Measurements from ENCODE around the gene BRINP3. TPM values are rescaled to one million over a fixed set of nuclear protein-coding genes. Genes with fewer than 3 reads are reported as not detected.

Gene BRINP3
- polyA plus RNA-seq, 2 of the 4 experiments (the other 2 are of a cell fraction): not detected

- H3K4me2 ChIP-seq: peak overlapping the region; percentile 64
- POLR2A ChIA-PET: no interaction called here
- peak overlapping the region; percentile 28; the same call in 2 of the 3 replicates for H3K4me3 ChIP-seq
- no peak overlapping the region for H3K27ac ChIP-seq
- no peak for TF ChIP-seq ZNF302 (CRISPR knock-in tag; IDR thresholded peaks at IDR 0.05)
- TF ChIP-seq CTCF (IDR thresholded peaks at IDR 0.05): peak; percentile 30; the same call in 2 of the 3 replicates
- TF ChIP-seq REST (IDR thresholded peaks at IDR 0.05): no peak
- no peak for TF ChIP-seq CHD2 (IDR thresholded peaks at IDR 0.05; ENCODE audit: low read length, partially characterized antibody)
- TF ChIP-seq RAD21 (conservative IDR thresholded peaks at IDR 0.05 in 1 of 2, IDR thresholded peaks at IDR 0.05 in 1 of 2): peak; percentile 12 to 23; a peak in 2 of 5 replicates
- ATAC-seq (peak; percentile 64 to 75; a peak in 4 of 6 replicates), DNase-seq (ENCODE audit: low read depth in 1 of 2, low spot score in 1 of 2) (peak in 1 of 2 experiments; percentile 29), FAIRE-seq (no peak)
- H3K9me3 ChIP-seq: no peaks in the 10 kb centered on the region
- H3K4me1 ChIP-seq: no peaks in the 10 kb centered on the region
- CTCF ChIA-PET: no interaction called here
These were observed 24.1 kb downstream of the BRINP3 start for GRCh38 chr1:190453550-190453949.

GRCh38 chr1:190452272-190452848 lies 25.3 kb downstream of the BRINP3 start:
- TF ChIP-seq MAX (IDR thresholded peaks at IDR 0.05): no peak
- TF ChIP-seq HOXB13 (CRISPR knock-in tag; IDR thresholded peaks at IDR 0.05; ENCODE audit: low read depth): no peak
- TF ChIP-seq SMC3 (IDR thresholded peaks at IDR 0.05): no peak
- no peak for TF ChIP-seq BCL3 (IDR thresholded peaks at IDR 0.05)
- no peak for TF ChIP-seq USF2 (IDR thresholded peaks at IDR 0.05)
- ATAC-seq: no peak

GRCh38 chr1:190444464-190444863 lies 33.2 kb downstream of the BRINP3 start:
- no peak for TF ChIP-seq CBX2 (IDR thresholded peaks at IDR 0.05; ENCODE audit: borderline replicate concordance, low read depth)
- TF ChIP-seq SMC3 (IDR thresholded peaks at IDR 0.05): no peak
- TF ChIP-seq ZSCAN20 (CRISPR knock-in tag; IDR thresholded peaks at IDR 0.05): no peak
- no peak for TF ChIP-seq RFX5 (IDR thresholded peaks at IDR 0.05)
- TF ChIP-seq RNF2 (IDR thresholded peaks at IDR 0.05; ENCODE audit: borderline replicate concordance, low read depth): no peak
- TF ChIP-seq NFE2L2 (conservative IDR thresholded peaks at IDR 0.05; ENCODE audit: low read length): no peak
- TF ChIP-seq CHD2 (IDR thresholded peaks at IDR 0.05; ENCODE audit: low read length, partially characterized antibody): no peak
- TF ChIP-seq E2F6 (IDR thresholded peaks at IDR 0.05; ENCODE audit: borderline replicate concordance, low read depth): no peak
- POLR2A ChIA-PET: no interaction called here
- Histone ChIP-seq H3K9me3 (no peaks in the 10 kb centered on the region), H3K27ac (no peak overlapping the region), H3K4me2 (no peak overlapping the region), H3K4me1 (no peaks in the 10 kb centered on the region), H3K4me3 (no peak overlapping the region)
- ATAC-seq (no peak), FAIRE-seq (no peak), DNase-seq (ENCODE audit: low read depth in 1 of 2, low spot score in 1 of 2) (no peak)
- CTCF ChIA-PET: no interaction called here
- 86% methylated on average over 12 of the region's 12 CpGs for WGBS (ENCODE audit: missing lambda C conversion rate)

More at GRCh38 chr1:190452272-190452848, 25.3 kb downstream of the BRINP3 start:
- H3K4me1 ChIP-seq: no peaks in the 10 kb centered on the region
- WGBS (ENCODE audit: missing lambda C conversion rate): 91% methylated on average over 17 of the region's 17 CpGs
- DNase-seq (ENCODE audit: low read depth in 1 of 2, low spot score in 1 of 2) (no peak), FAIRE-seq (no peak)
- CTCF ChIA-PET: no interaction called here
- no peak overlapping the region for H3K27ac ChIP-seq
- H3K4me2 ChIP-seq: no peak overlapping the region
- H3K4me3 ChIP-seq: no peak overlapping the region
- POLR2A ChIA-PET: no interaction called here
- no peaks in the 10 kb centered on the region for H3K9me3 ChIP-seq
